K562 (cell line): Measurements from ENCODE around the gene NGRN. TPM values are rescaled to one million over a fixed set of nuclear protein-coding genes. Genes with fewer than 3 reads are reported as not detected.

Experiments used
- CBX5 ChIP-seq: IDR thresholded peaks from 2 replicates; pipeline ENCODE4 v1.6.1; 2014; ENCODE audit warnings: low read depth, borderline replicate concordance
- CCNT2 ChIP-seq: IDR thresholded peaks from 2 replicates; pipeline ENCODE4 v1.6.1; 2011; ENCODE audit warnings: borderline replicate concordance, low read depth, mild to moderate bottlenecking, moderate library complexity, mixed read lengths, low read length; ENCODE audit not compliant: insufficient read length; ENCODE audit errors: extremely low read depth
- CXXC5 ChIP-seq: fragments of 250-450 bp; sonication (Bioruptor Pico); IDR thresholded peaks from 2 replicates; pipeline ENCODE4 v1.8.0; 2022; ENCODE audit warnings: inconsistent platforms, mild to moderate bottlenecking, moderate library complexity
- LCOR ChIP-seq: sonication (generic); formaldehyde crosslinking; IDR thresholded peaks from 2 replicates; pipeline ENCODE4 v1.8.0; 2022; ENCODE audit warnings: mild to moderate bottlenecking, missing genetic modification reagents
- NUFIP1 ChIP-seq: fragments of 450-650 bp; IDR thresholded peaks from 2 replicates; pipeline ENCODE4 v1.6.1; 2018; ENCODE audit not compliant: partially characterized antibody
- RB1 ChIP-seq: fragments of 450-650 bp; IDR thresholded peaks from 2 replicates; pipeline ENCODE4 v1.6.1; 2017; ENCODE audit warnings: low read depth, mild to moderate bottlenecking
- RBM25 ChIP-seq: fragments of 200-400 bp; formaldehyde crosslinking; IDR thresholded peaks from 2 replicates; pipeline ENCODE4 v1.6.1; 2018; ENCODE audit warnings: low read length, low read depth, moderate library complexity; ENCODE audit not compliant: severe bottlenecking
- RCOR1 ChIP-seq, 2 experiments: IDR thresholded peaks; 2 replicates each; pipeline ENCODE4 v1.6.1; 2012; ENCODE audit warnings: low read depth in 2 of 2, low read length in 2 of 2, borderline replicate concordance in 1 of 2, improper control_type of control experiment in 1 of 2
- RFX1 ChIP-seq: fragments of 450-650 bp; IDR thresholded peaks from 2 replicates; pipeline ENCODE4 v1.6.1; 2016; ENCODE audit warnings: mild to moderate bottlenecking, moderate library complexity
- SOX6 ChIP-seq: fragments of 450-650 bp; IDR thresholded peaks from 2 replicates; pipeline ENCODE4 v1.6.1; 2014; ENCODE audit warnings: mild to moderate bottlenecking
- STAT5A ChIP-seq: IDR thresholded peaks from 2 replicates; pipeline ENCODE4 v1.6.1; 2012; ENCODE audit warnings: low read length, inconsistent platforms, borderline replicate concordance
- TAF9B ChIP-seq: fragments of 450-650 bp; IDR thresholded peaks from 2 replicates; pipeline ENCODE4 v1.6.1; 2018; ENCODE audit warnings: mild to moderate bottlenecking; ENCODE audit not compliant: partially characterized antibody
- TFAP4 ChIP-seq: sonication (generic); formaldehyde crosslinking; IDR thresholded peaks from 2 replicates; pipeline ENCODE4 v1.8.0; 2022; ENCODE audit warnings: missing genetic modification reagents, mild to moderate bottlenecking, moderate library complexity, borderline replicate concordance
- ZBTB49 ChIP-seq: sonication (generic); formaldehyde crosslinking; IDR thresholded peaks from 2 replicates; pipeline ENCODE4 v1.8.0; 2022; ENCODE audit warnings: missing genetic modification reagents, mild to moderate bottlenecking, borderline replicate concordance
- ZKSCAN1 ChIP-seq: fragments of 150-350 bp; IDR thresholded peaks from 2 replicates; pipeline ENCODE4 v1.6.1; 2016; ENCODE audit warnings: low read depth, low read length
- ZNF253 ChIP-seq: fragments of 250-450 bp; sonication (Bioruptor Pico); conservative IDR thresholded peaks from 2 replicates; pipeline ENCODE4 v1.6.1; 2021; ENCODE audit warnings: mild to moderate bottlenecking
- ZNF41 ChIP-seq: fragments of 250-450 bp; sonication (Bioruptor Pico); conservative IDR thresholded peaks from 2 replicates; pipeline ENCODE4 v1.4.0; 2020; ENCODE audit warnings: mild to moderate bottlenecking
- ZNF589 ChIP-seq: fragments of 200-800 bp; sonication (Bioruptor generic); IDR thresholded peaks from 2 replicates; pipeline ENCODE4 v1.6.1; 2016; ENCODE audit warnings: low read depth, missing genetic modification characterization, missing compliant biosample characterization
- polyA plus RNA-seq, 8 experiments: library from polyadenylated mRNA; depleted of rRNA in 4 of 8; stranded (reverse) in 5 of 8; unstranded in 3 of 8; fragments of >200 nt; fragmentation: Nextera tagmentation in 2 of 8; fragmentation: Illumina TruSeq in 1 of 8; extraction: Ambion mirVana in 2 of 8; extraction: Trizol in 1 of 8; gene quantifications; 2 replicates each; pipeline versions ENCODE4 v1.2.1 to v1.2.3, GENCODE V29; 2011 to 2014; ENCODE audit warnings: inconsistent platforms in 1 of 8, missing spikeins in 1 of 8
- total RNA-seq, 7 experiments: library from RNA; depleted of rRNA in 6 of 7; stranded (reverse); fragments of >200 nt in 6 of 7; fragmentation: Illumina TruSeq in 2 of 7; extraction: Trizol in 2 of 7; gene quantifications; 2 replicates each; pipeline versions ENCODE4 v1.2.1 to v1.2.3, GENCODE V29; 2011 to 2021; ENCODE audit warnings: low replicate concordance in 1 of 7
- TF ChIP-seq, protein P1 (sequence below): fragments of 450-650 bp; formaldehyde crosslinking; IDR thresholded peaks from 2 replicates; pipeline ENCODE4 v1.4.0; 2020; ENCODE audit warnings: mild to moderate bottlenecking, moderate library complexity

NGRN gene
- total and polyA plus RNA-seq, 9 of the 15 experiments (the other 6 are each of a cell fraction or from before 2014, with no cell fraction given) = 14.0 to 73.4 (median 60.0) TPM

DNA sequence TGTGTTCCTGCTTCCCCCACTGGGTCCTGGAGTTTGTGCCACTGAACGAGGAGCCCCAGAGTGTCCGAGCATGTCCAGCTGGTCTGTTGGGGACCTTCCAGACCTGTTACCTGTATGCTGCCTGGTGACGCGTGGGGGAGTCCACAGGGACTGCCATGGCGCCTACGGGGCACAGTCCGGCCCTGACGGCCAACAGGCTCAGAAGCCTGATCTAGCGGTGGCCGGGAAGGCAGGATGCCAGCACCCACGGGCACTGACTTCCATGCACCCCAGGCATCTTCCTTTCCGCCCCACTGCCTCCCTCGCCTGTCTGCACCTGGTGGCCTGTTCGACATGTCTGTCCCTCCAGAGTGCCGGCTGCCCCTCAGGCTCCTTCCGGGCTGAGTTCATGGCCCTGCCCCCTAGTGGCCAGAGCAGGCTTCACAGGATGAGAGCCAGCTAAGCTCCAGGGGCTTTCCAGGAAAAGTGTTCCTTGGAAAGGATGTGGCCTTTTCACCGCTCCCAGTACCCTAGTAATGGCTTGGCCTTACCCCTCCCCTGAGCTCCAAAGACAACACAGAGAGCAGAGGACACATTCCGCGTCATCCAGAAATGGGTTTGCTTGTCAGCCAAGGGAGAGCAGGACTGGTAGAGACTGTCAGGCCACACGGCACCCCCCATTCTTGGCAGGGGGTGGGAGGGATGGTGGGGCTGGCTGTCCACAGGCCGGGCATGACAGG is 35.7 kb downstream of the NGRN start (continued):
- TF ChIP-seq CXXC5 (CRISPR knock-in tag) (peak; percentile 30; the same call in 1 of the 2 replicates), RFX1 (no peak), NUFIP1 (no peak), RBM25 (no peak), ZNF589 (peak; percentile 38; the same call in 1 of the 2 replicates), ZNF253 (CRISPR knock-in tag) (no peak), RB1 (peak; percentile 54; the same call in 1 of the 2 replicates), TAF9B (no peak), ZBTB49 (CRISPR knock-in tag) (no peak), ZKSCAN1 (no peak), RCOR1 (IDR thresholded peaks at IDR 0.05; ENCODE audit: borderline replicate concordance in 1 of 2, low read depth in 2 of 2, low read length in 2 of 2) (peak in 1 of 2 experiments; percentile 30; a peak in 1 of 4 replicates), CCNT2 (no peak), TFAP4 (peak; percentile 76; the same call in 1 of the 2 replicates), ZNF41 (0 out of 2 replicates have a peak, but pooled peaks have one; percentile 25), CBX5 (0 out of 2 replicates have a peak, but pooled peaks have one; percentile 14), STAT5A (peak; percentile 28; the same call in 1 of the 2 replicates), LCOR (CRISPR knock-in tag) (no peak), SOX6 (no peak)
- TF ChIP-seq, protein P1, sequence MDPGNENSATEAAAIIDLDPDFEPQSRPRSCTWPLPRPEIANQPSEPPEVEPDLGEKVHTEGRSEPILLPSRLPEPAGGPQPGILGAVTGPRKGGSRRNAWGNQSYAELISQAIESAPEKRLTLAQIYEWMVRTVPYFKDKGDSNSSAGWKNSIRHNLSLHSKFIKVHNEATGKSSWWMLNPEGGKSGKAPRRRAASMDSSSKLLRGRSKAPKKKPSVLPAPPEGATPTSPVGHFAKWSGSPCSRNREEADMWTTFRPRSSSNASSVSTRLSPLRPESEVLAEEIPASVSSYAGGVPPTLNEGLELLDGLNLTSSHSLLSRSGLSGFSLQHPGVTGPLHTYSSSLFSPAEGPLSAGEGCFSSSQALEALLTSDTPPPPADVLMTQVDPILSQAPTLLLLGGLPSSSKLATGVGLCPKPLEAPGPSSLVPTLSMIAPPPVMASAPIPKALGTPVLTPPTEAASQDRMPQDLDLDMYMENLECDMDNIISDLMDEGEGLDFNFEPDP (CRISPR knock-in tag) = no peak
